Naive B cell (primary cell): ENCODE data around the gene DMD. TPM values are rescaled to one million over a fixed set of nuclear protein-coding genes. Genes with fewer than 3 reads are reported as not detected.

Source experiments
- ATAC-seq, 2 donors: fragments of 150-1000 bp; cut with Tn5 transposase; 2 replicates each; pipeline ENCODE4 v1.10.0; 2021; ENCODE audit warnings: low read depth in 2 of 2, mild to moderate bottlenecking in 2 of 2, moderate library complexity in 2 of 2
- DNase-seq: peaks from one replicate; pipeline ENCODE4 v3.0.0; 2022
- H3K27ac Mint-ChIP-seq, 6 donors: one replicate each; pipeline ENCODE4 v1.8.0; 2020 to 2022; ENCODE audit warnings: mild to moderate bottlenecking in 6 of 6, mixed read lengths in 6 of 6, moderate library complexity in 5 of 6, inconsistent platforms in 2 of 6
- H3K27me3 Mint-ChIP-seq, 3 donors: one replicate each; pipeline ENCODE4 v1.8.0; 2021 to 2022; ENCODE audit warnings: mixed read lengths in 3 of 3, mild to moderate bottlenecking in 1 of 3
- H3K36me3 Mint-ChIP-seq, 2 donors: one replicate each; pipeline ENCODE4 v1.8.0; 2020 to 2022; ENCODE audit warnings: mixed read lengths in 2 of 2, inconsistent platforms in 1 of 2, mild to moderate bottlenecking in 1 of 2
- H3K4me1 Mint-ChIP-seq, 3 donors: one replicate each; pipeline ENCODE4 v1.8.0; 2020 to 2022; ENCODE audit warnings: mixed read lengths in 3 of 3, inconsistent platforms in 1 of 3, mild to moderate bottlenecking in 1 of 3, moderate library complexity in 1 of 3
- H3K4me3 Mint-ChIP-seq, 8 donors: one replicate each; pipeline ENCODE4 v1.8.0; 2020 to 2022; ENCODE audit warnings: mild to moderate bottlenecking in 8 of 8, mixed read lengths in 8 of 8, moderate library complexity in 8 of 8, inconsistent platforms in 2 of 8
- H3K9me3 Mint-ChIP-seq, 7 donors: one replicate each; pipeline ENCODE4 v1.8.0; 2020 to 2022; ENCODE audit warnings: mixed read lengths in 7 of 7, mild to moderate bottlenecking in 5 of 7, inconsistent platforms in 2 of 7, moderate library complexity in 1 of 7
- polyA plus RNA-seq, 6 donors: library from polyadenylated mRNA; unstranded; fragments of 300-500 nt; fragmentation: Illumina TruSeq; gene quantifications; one replicate each; pipeline ENCODE4 v1.2.3, GENCODE V29; 2021; ENCODE audit warnings: low read depth in 6 of 6

Gene DMD
- polyA plus RNA-seq, 6 donors from 2014 or later: 1.00 to 5.0 (median 1.9) TPM

DNA sequence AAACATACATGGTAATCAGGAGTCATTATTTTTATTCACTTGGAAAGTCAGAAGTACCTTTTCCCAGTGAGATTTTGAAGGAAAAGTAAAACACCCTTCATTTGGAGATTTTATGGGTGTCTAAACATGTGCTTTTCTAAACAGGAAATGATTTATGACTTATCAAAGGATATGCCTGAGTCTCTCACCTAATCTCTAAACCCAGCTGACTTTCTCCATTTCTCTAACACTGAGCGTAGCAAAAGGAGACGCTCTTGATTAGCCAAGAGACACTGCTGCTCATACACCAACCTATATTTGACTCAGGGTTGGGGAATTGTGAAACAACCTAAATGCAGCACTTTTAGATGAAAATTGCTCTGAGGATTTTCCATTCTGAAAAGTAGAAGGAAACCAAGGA lies 1671.0 kb downstream of the DMD start:
- no peaks in the 10 kb centered on the region for H3K36me3 Mint-ChIP-seq
- ATAC-seq (no peak), DNase-seq (no peak)
- no peaks in the 10 kb centered on the region for H3K4me1 Mint-ChIP-seq
- peaks cover 0 to 5% (median 3%) of the 10 kb centered on the region in 7 donors for H3K9me3 Mint-ChIP-seq
- no peaks in the 10 kb centered on the region for H3K27me3 Mint-ChIP-seq
- no peak overlapping the region for H3K27ac Mint-ChIP-seq
- no peak overlapping the region for H3K4me3 Mint-ChIP-seq

DNA sequence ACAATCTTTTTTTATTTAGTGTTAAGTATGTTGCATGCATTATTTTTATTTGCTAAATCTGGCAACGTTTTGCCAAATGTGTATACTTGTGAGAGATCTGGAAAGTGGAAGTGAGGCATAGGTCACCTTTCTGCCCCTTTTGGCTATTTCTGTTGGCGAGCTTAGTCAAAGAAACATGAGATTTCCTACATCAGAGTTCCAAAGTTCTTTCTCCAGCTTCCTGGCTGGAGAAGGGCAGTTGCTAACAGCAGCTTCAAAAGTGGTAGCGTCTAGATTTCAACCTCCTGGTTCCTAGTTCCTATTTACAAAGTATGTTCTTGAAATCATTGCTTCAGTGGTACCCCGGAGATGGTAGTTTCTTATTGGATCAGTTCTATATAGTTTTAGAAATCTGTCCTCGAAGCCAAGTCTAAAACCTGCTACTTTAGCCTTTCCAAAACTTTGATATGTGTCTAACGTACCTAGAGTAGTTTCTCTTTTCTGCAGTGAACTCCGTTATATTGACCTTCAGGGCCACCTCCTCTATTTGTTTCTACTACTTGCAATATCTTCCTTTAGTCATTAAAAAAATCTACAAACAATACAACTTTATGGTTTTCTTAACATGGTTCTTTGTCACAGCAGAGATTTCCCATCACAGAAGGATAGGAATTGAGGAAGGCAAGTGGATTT lies 1683.8 kb downstream of the DMD start:
- no peaks in the 10 kb centered on the region for H3K27me3 Mint-ChIP-seq
- peaks cover 0 to 3% (median 0%) of the 10 kb centered on the region in 7 donors for H3K9me3 Mint-ChIP-seq
- H3K4me3 Mint-ChIP-seq: no peak overlapping the region
- no peaks in the 10 kb centered on the region for H3K36me3 Mint-ChIP-seq
- no peak overlapping the region for H3K27ac Mint-ChIP-seq
- DNase-seq (no peak), ATAC-seq (no peak)
- no peaks in the 10 kb centered on the region for H3K4me1 Mint-ChIP-seq

DNA sequence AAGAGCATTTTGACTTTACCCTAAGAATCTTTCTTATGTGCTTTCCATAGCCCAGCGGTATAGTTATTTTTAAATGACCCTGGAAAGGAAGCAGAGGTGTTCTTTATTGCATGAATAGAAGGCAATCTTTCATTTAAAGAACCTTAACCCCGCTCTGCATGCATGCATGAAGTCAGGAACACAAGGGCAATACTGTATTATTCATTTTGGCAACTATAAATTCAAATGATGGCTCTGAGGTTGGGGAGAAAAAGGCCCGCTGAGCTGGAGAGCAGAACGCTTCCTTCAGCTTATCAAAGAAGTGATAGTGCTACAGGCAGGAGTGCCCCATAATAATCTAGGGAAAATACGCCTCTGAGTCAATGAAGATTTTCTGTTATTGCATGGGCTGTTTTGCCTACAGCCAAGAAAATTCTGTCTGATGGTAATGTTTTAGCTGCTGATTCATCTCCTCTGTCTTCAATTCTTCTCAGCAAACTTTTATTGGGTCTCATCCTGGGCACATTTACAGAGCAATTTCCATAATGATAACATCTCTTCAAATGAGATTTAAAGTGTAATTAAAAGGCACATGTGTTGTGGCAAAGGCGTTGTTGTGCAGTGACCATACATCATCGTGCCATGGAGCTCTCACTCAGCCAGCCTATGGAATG lies 1687.3 kb downstream of the DMD start:
- H3K27me3 Mint-ChIP-seq: no peaks in the 10 kb centered on the region
- no peaks in the 10 kb centered on the region for H3K4me1 Mint-ChIP-seq
- no peak overlapping the region for H3K27ac Mint-ChIP-seq
- no peak for ATAC-seq
- no peak overlapping the region for H3K4me3 Mint-ChIP-seq
- DNase-seq: no peak
- peaks cover 0 to 4% (median 0%) of the 10 kb centered on the region in 7 donors for H3K9me3 Mint-ChIP-seq
- H3K36me3 Mint-ChIP-seq: no peaks in the 10 kb centered on the region

DNA sequence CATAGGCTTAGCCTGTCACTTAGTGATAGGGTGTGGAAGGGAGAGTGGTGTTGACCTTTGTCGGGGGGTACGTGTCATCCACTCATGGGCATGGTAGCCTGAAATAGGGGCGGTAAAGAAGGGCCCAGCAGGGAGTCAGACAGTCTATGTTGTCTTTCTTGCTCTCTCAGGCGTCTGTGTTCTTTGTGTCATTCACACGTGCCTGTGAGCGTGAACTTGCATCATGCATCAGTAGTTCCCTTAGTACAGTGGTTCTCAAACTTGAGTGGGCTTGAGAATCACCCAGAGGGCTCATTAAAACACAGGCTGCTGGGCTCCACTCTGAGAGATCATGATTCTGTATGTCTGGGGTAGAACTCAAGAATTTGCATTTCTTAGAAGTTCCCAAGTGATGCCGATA lies 1688.6 kb downstream of the DMD start:
- DNase-seq: no peak
- no peak for ATAC-seq
- no peaks in the 10 kb centered on the region for H3K27me3 Mint-ChIP-seq
- H3K36me3 Mint-ChIP-seq: no peaks in the 10 kb centered on the region
- H3K9me3 Mint-ChIP-seq: peaks cover 0 to 4% (median 0%) of the 10 kb centered on the region in 7 donors
- no peak overlapping the region for H3K27ac Mint-ChIP-seq
- peak overlapping the region in 1 of 8 donors; percentile 35 for H3K4me3 Mint-ChIP-seq
- H3K4me1 Mint-ChIP-seq: no peaks in the 10 kb centered on the region

DNA sequence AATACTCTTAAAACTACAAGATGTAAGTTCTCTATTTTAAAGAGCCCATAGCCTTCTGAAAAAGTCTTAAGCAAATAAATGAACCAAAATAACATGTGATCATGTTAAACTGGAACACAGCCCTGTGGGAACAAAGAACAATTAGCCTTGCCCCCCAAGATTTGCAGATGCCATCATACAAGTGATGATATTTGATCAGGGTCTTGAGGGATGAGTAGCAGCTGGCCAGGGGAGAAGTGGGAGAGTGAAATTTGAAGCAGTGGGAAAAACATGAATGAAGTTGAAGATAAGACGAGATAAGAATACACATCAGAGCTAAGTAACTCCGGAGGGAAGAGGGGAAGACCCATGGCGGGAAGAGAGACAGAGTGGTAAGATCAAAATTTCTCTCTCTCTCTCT lies 1689.4 kb downstream of the DMD start:
- Mint-ChIP-seq H3K9me3 (peaks cover 0 to 4% (median 0%) of the 10 kb centered on the region in 7 donors), H3K4me3 (no peak overlapping the region), H3K4me1 (no peaks in the 10 kb centered on the region), H3K36me3 (no peaks in the 10 kb centered on the region), H3K27ac (no peak overlapping the region), H3K27me3 (no peaks in the 10 kb centered on the region)
- ATAC-seq: no peak
- DNase-seq: no peak

DNA sequence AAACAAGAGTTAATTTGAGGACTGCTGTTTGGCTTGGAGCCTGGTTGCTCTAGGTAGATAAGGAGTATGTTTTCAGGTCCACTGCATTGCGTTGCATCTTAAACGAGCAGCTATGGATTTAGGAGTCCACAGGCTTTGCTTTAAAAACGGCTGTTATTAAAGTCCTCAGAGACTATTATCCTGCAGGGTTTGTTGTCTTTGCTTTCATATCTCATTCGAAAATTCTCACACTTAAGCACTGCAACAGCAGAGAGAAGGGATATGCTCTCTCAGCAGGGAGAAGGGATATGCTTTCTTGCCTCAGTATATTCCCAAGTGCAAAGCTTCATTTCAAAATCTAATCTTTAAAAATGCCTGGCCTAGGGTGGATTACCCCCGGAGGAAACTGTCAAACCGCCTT lies 1694.8 kb downstream of the DMD start:
- no peaks in the 10 kb centered on the region for H3K4me1 Mint-ChIP-seq
- H3K4me3 Mint-ChIP-seq: no peak overlapping the region
- H3K27ac Mint-ChIP-seq: no peak overlapping the region
- H3K36me3 Mint-ChIP-seq: no peaks in the 10 kb centered on the region
- peaks cover 0 to 4% (median 0%) of the 10 kb centered on the region in 7 donors for H3K9me3 Mint-ChIP-seq
- no peaks in the 10 kb centered on the region for H3K27me3 Mint-ChIP-seq
- ATAC-seq (no peak), DNase-seq (no peak)

DNA sequence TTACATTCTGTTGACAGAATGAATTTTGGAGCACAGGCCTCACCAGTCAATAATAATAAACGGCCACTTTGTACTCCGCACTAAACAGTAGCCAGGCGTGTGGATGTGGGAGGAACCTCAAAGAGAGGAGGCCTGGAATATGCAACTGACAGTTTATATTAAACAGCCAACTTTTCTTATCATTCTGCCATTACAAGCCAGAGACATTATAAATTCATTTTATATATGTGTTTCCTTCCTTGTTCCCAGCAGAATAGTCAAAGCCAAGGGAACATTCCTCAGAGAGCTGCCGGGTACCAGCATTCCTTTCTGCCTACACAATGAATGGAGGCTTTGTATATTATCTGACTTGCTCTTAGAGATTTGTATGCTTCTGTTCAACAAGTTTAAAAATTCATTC lies 1703.0 kb downstream of the DMD start:
- Mint-ChIP-seq H3K9me3 (peaks cover 0 to 7% (median 0%) of the 10 kb centered on the region in 7 donors), H3K27ac (no peak overlapping the region), H3K4me1 (no peaks in the 10 kb centered on the region), H3K4me3 (no peak overlapping the region), H3K27me3 (no peaks in the 10 kb centered on the region), H3K36me3 (no peaks in the 10 kb centered on the region)
- ATAC-seq: no peak
- no peak for DNase-seq

DNA sequence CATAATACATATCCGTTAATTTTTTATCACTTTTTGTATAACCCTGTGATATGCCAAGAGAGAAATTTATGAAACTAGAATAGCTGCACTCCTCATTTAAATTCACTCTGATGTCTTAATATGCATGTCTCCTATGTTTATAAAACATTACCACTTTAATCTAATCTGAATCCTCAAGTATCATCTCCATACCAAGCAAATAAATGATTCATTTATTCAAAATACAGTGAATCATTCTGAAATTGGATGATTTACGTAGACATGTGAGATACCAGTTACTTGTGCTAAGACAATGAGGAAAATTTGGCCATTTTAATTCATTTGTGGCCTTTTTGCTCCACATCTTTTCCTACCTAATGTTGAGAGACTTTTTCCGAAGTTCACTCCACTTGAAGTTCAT lies 1704.4 kb downstream of the DMD start:
- DNase-seq (no peak), ATAC-seq (no peak)
- Mint-ChIP-seq H3K27ac (no peak overlapping the region), H3K4me1 (no peaks in the 10 kb centered on the region), H3K27me3 (no peaks in the 10 kb centered on the region), H3K9me3 (peaks cover 0 to 7% (median 0%) of the 10 kb centered on the region in 7 donors), H3K4me3 (no peak overlapping the region), H3K36me3 (no peaks in the 10 kb centered on the region)

DNA sequence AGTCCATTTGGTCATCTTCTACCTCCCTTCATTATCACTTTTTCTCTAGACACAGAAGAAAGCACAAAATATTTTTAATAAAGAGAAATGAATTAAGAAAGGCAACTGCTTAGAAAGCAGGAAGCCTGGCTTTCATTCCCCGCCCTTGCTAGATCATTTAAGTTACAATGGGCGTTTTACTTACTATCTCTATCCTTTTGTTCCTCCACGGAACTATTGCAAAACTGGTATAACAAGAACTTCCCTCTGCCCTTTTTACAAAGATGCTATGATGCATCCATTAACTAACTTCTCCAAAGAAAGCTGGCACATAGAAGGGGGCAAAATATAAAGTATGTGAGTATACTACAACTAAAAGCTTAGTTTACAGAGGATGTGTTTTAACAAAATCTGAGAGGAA lies 1705.0 kb downstream of the DMD start:
- ATAC-seq: no peak
- Mint-ChIP-seq H3K36me3 (no peaks in the 10 kb centered on the region), H3K4me1 (no peaks in the 10 kb centered on the region), H3K9me3 (peaks cover 0 to 6% (median 0%) of the 10 kb centered on the region in 7 donors), H3K4me3 (no peak overlapping the region), H3K27ac (no peak overlapping the region), H3K27me3 (no peaks in the 10 kb centered on the region)
- no peak for DNase-seq

DNA sequence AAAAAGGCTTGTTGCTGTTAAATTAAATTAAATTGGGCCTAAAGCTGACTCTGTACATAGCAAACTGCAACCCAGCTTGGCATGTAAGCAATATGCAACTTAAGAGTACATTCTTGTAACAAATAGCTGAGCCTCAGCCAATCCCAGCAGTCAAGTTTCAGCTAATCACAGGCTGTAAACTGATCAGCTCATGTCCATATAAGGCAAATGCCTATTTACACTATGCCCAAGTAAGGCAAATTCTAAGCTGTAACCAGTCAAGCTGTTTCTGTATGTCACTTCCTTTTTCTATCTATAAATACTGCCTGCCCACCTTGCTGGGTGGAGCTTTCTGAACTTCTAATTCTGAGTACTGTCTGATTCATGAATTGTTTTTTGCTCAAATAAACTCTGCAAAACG lies 1710.4 kb downstream of the DMD start:
- Mint-ChIP-seq H3K9me3 (peaks cover 0 to 5% (median 0%) of the 10 kb centered on the region in 7 donors), H3K4me3 (no peak overlapping the region), H3K4me1 (no peaks in the 10 kb centered on the region), H3K36me3 (no peaks in the 10 kb centered on the region), H3K27ac (no peak overlapping the region), H3K27me3 (no peaks in the 10 kb centered on the region)
- DNase-seq (no peak), ATAC-seq (no peak)

DNA sequence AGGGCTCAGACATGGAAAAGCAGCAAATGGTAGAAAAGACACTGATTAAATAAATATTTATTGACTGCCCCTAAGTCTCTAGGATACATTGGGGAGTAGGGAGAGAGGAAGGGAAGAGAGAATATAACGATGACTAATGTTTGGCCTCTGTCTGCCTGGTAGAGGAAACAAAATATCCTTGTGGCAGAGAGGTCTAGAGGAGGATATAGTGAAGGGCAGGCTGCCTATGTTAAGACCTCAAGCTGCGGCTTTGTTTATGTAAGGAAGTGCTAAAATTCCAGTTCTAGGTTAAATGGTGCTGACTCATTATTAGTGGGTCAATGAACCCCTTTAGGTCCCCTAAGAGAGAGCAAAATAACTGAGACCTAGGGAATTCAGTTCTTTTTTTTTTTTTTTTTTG lies 1712.2 kb downstream of the DMD start:
- no peak for ATAC-seq
- H3K27ac Mint-ChIP-seq: no peak overlapping the region
- peak overlapping the region in 1 of 8 donors; percentile 15 for H3K4me3 Mint-ChIP-seq

DNA sequence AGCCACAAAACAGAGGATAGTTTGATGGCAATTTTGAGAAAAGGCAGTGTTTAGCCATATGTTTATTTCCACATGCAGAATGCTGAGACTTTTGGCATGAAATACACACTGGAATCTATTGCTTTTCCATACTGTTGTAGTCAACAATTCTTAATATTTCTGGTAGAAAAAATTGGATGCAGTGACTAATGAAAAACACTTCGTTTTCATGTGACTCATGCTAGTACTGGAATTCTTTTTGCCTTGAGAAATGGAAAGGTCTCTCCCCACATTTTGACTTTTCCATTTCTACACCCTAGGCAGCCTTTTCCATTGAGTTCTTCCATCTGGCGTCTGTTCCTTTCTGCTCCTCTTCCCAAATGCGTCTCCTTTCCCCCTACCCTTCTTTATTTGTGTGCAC lies 1714.3 kb downstream of the DMD start:
- Mint-ChIP-seq H3K27ac (no peak overlapping the region), H3K4me3 (no peak overlapping the region), H3K36me3 (no peaks in the 10 kb centered on the region), H3K9me3 (peaks cover 0 to 14% (median 0%) of the 10 kb centered on the region in 7 donors), H3K27me3 (no peaks in the 10 kb centered on the region), H3K4me1 (no peaks in the 10 kb centered on the region)
- no peak for ATAC-seq
- DNase-seq: no peak

More for the DNA sequence above, 1712.2 kb downstream of the DMD start:
- Mint-ChIP-seq H3K4me1 (no peaks in the 10 kb centered on the region), H3K36me3 (no peaks in the 10 kb centered on the region), H3K27me3 (no peaks in the 10 kb centered on the region), H3K9me3 (peaks cover 0 to 7% (median 0%) of the 10 kb centered on the region in 7 donors)
- no peak for DNase-seq

DNA sequence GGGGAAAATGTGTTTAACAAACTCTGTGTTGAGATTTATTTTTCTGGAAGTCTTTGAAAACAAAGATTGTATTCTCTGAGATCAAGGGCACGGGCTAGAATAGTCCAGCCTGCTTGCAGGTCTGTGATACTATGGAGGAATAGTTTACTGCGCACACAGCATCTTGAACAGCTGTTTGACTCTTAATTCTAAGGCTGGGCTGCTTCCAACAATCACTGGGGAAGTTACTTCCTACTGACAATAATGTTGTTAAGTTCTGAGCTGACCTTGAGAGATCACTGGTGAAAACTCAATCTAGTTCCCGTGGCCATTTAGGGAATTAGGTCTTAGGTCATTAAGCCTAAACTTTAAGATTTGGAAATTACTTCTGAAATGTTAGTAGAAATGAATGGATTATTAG lies 1723.4 kb downstream of the DMD start:
- no peak for ATAC-seq
- H3K36me3 Mint-ChIP-seq: no peaks in the 10 kb centered on the region
- H3K9me3 Mint-ChIP-seq: peaks cover 0 to 8% (median 0%) of the 10 kb centered on the region in 7 donors
- no peaks in the 10 kb centered on the region for H3K4me1 Mint-ChIP-seq
- H3K27ac Mint-ChIP-seq: no peak overlapping the region
- H3K27me3 Mint-ChIP-seq: no peaks in the 10 kb centered on the region
- no peak for DNase-seq
- no peak overlapping the region for H3K4me3 Mint-ChIP-seq

DNA sequence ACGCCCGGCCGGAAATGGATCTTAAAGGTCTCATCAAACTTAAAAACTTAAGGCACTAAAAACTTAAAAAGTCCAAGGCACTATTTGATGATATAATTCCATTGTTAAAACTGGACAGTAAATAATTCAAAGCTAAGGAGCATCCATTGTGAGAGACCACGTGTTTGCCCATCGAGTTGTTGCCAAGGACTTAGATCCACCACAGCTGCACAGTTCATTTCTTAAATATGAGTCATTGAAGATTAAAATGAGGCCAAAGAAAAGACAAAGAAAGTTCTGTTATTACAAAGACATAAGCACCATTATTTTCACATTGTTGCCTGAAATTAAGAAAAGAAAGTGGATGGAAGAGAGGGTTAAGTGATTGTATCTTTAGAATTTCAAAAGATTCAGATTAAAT lies 1728.0 kb downstream of the DMD start:
- H3K27me3 Mint-ChIP-seq: peaks cover 0 to 6% (median 0%) of the 10 kb centered on the region in 3 donors
- no peaks in the 10 kb centered on the region for H3K4me1 Mint-ChIP-seq

More for the DNA sequence above, 1728.0 kb downstream of the DMD start:
- ATAC-seq (no peak), DNase-seq (no peak)
- Mint-ChIP-seq H3K4me3 (no peak overlapping the region), H3K27ac (peak overlapping the region in 1 of 6 donors; percentile 10), H3K36me3 (no peaks in the 10 kb centered on the region), H3K9me3 (peaks cover 0 to 4% (median 0%) of the 10 kb centered on the region in 7 donors)
